Brain microvascular endothelial cell (primary cell): ENCODE measurements around the gene HNRNPDL.

Experiments
- DNase-seq: peaks from one replicate; pipeline ENCODE4 v3.0.0-alpha.2; 2020
- H3K27ac ChIP-seq: fragments of 250-450 bp; sonication (Bioruptor Pico); 2 replicates; pipeline ENCODE4 v1.5.1; 2020; ENCODE audit warnings: mild to moderate bottlenecking, moderate library complexity
- H3K27me3 ChIP-seq: fragments of 250-450 bp; sonication (Bioruptor Pico); replicated peaks from 2 replicates; pipeline ENCODE4 v1.5.1; 2020; ENCODE audit warnings: mild to moderate bottlenecking
- H3K36me3 ChIP-seq: fragments of 250-450 bp; sonication (Bioruptor Pico); replicated peaks from 2 replicates; pipeline ENCODE4 v1.5.1; 2020; ENCODE audit warnings: mild to moderate bottlenecking
- H3K4me3 ChIP-seq: 2 replicates; pipeline ENCODE4 v1.5.1; 2011; ENCODE audit warnings: low read depth, mild to moderate bottlenecking, control low read depth, low read length, moderate library complexity
- in situ Hi-C: cut with HindIII; loops from 2 replicates; pipeline ENCODE4 v1.10.0; 2017; ENCODE audit warnings: low sequenced_read_pairs, low pct_ligation_motif_present
- TF ChIP-seq, protein P1 (sequence below): IDR thresholded peaks from 2 replicates; pipeline ENCODE4 v1.5.1; 2011; ENCODE audit warnings: low read depth, mild to moderate bottlenecking, moderate library complexity, low read length, control low read depth, inconsistent platforms; ENCODE audit errors: missing control alignments

Gene HNRNPDL

DNA sequence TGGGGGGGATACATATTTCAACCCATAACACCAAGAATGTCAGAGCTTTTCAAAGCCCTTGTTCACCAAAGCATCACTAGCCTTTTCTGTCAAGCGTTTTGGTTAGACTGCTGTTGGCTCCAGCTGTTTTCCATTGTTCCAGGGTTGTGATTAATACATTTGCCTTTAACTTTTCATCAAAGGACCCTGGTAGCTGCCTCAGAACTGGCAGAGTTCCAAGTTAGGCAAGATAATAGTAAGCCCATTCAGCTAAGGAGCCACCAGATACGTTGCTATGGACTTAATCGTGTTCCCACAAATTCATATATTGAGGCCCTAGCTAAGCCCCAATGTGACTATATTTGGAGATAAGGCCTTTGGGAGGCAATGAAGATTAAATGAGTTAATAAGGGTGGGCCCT lies 37.2 kb upstream of the HNRNPDL start:
- H3K27ac ChIP-seq = no peak overlapping the region
- in situ Hi-C loops = loop anchor here (10.0 kb wide), 1 partner anchor 257 kb away; no protein-coding TSS in a partner anchor
- H3K27me3 ChIP-seq = no peaks in the 10 kb centered on the region
- TF ChIP-seq, protein P1, sequence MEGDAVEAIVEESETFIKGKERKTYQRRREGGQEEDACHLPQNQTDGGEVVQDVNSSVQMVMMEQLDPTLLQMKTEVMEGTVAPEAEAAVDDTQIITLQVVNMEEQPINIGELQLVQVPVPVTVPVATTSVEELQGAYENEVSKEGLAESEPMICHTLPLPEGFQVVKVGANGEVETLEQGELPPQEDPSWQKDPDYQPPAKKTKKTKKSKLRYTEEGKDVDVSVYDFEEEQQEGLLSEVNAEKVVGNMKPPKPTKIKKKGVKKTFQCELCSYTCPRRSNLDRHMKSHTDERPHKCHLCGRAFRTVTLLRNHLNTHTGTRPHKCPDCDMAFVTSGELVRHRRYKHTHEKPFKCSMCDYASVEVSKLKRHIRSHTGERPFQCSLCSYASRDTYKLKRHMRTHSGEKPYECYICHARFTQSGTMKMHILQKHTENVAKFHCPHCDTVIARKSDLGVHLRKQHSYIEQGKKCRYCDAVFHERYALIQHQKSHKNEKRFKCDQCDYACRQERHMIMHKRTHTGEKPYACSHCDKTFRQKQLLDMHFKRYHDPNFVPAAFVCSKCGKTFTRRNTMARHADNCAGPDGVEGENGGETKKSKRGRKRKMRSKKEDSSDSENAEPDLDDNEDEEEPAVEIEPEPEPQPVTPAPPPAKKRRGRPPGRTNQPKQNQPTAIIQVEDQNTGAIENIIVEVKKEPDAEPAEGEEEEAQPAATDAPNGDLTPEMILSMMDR = no peak
- H3K36me3 ChIP-seq = no peaks in the 10 kb centered on the region
- DNase-seq = no peak
- H3K4me3 ChIP-seq = no peak overlapping the region

DNA sequence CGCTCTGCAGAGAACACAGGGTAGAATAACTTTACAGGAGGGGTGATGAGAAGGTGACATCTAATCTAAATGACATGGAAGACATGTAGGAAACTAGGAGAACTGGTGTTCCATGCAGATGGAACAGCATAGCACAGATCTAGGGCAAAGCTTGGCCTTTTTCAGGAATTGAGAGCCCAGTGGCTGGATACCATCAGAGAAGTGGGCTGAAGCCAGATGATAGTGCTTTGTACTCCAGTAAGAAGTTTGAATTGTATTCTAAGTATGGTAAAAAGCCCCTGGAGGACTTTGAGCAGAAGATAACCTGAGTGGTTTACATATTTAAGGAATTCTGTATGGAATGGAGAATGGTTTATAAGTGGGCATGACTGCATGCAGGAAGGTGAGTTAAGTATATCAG lies 33.0 kb upstream of the HNRNPDL start:
- in situ Hi-C loops = loop anchor here (10.0 kb wide), 1 partner anchor 262 kb away; no protein-coding TSS in a partner anchor

DNA sequence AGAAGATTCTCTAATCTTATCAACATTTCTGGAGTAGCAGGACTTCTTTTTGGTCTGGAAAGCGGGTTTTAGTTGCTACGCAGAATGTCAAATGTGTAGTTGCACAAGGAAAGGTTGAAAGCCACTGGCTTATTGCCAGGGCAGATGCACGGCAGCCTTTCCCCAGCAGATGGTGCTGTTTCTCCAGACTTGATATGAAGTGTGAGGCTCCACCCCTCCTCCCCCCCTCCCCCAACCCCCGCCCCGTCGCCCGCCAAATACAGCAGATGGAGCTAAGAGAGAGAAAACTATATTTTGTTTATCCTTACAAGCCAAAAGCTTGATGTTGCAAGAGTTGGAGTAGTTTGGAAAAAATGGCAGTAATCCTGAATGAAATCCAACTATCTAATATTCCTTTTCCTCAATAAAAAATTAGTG lies 32.2 kb upstream of the HNRNPDL start:
- Histone ChIP-seq H3K4me3 (no peak overlapping the region), H3K36me3 (peaks cover 8% of the 10 kb centered on the region), H3K27me3 (no peaks in the 10 kb centered on the region), H3K27ac (no peak overlapping the region)
- TF ChIP-seq, protein P1 = peak; percentile 82
- in situ Hi-C loops = loop anchor here (10.0 kb wide), 1 partner anchor 262 kb away; no protein-coding TSS in a partner anchor
- DNase-seq = peak; percentile 89

More for the DNA sequence above, 33.0 kb upstream of the HNRNPDL start:
- peaks cover 6% of the 10 kb centered on the region for H3K36me3 ChIP-seq
- no peak overlapping the region for H3K4me3 ChIP-seq
- no peak for DNase-seq
- no peak overlapping the region for H3K27ac ChIP-seq
- no peaks in the 10 kb centered on the region for H3K27me3 ChIP-seq
- TF ChIP-seq, protein P1 = no peak

DNA sequence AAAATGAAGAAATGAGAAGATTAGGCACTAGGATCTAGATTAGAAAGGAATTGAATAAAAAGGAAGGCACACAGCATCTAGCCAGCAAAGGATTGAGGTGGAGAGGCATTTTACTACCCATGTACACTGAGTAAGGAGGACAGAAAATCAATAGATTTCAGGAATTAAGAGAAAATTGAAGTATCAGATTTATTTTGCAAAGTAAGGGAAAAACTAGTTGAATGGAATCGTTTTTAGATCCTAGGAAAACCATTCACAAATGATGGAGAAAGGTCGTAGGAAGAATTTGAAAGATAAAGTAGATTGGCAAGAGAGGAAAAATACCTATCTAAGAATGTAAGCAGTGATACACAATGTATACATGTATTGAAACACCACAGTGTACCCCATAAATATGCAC lies 31.4 kb upstream of the HNRNPDL start:
- Histone ChIP-seq H3K27ac (no peak overlapping the region), H3K4me3 (no peak overlapping the region), H3K36me3 (peaks cover 11% of the 10 kb centered on the region), H3K27me3 (no peaks in the 10 kb centered on the region)
- in situ Hi-C loops = loop anchor here (10.0 kb wide), 1 partner anchor 263 kb away; no protein-coding TSS in a partner anchor
- no peak for DNase-seq
- TF ChIP-seq, protein P1 = no peak

DNA sequence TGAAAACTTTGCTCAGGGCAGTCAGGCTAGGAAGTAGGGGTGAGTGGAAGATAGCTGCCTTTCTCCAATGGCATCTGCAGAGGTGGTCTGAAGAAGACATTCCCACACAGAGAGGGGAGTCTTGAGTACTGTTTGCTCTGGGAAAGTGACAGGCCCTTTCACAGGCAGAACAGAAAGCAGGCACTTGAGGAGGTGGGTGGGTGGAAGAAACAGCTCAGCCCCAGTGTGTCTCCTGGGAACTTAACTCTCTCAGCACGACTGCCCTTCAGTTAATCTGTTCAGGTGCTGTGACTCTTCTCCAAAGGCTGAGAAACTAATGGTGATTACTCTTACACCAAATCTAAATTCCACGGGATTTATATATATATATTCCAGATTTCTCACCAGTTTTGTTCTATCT lies 28.5 kb upstream of the HNRNPDL start:
- TF ChIP-seq, protein P1 = no peak
- peaks cover 11% of the 10 kb centered on the region for H3K36me3 ChIP-seq
- no peak overlapping the region for H3K27ac ChIP-seq
- H3K27me3 ChIP-seq = no peaks in the 10 kb centered on the region
- no peak for DNase-seq
- in situ Hi-C loops = no loop called here
- H3K4me3 ChIP-seq = no peak overlapping the region

DNA sequence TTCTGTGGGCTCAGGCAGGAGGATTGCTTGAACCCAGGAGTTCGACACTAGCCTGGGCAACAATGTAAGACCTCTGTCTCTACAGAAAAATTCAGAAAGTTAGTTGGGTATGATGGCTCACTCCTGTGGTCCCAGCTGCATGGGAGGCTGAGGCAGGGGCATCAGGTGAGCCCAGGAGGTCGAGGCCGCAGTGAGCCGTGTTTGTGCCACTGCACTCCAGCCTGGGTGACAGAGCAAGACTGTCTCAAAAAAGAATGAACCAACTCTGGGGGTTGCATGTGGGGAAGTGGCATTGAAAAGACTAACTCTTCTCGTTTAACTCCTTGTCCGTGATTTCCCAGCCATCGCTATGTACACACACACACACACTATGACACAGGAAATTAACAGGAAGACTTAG lies 27.0 kb upstream of the HNRNPDL start:
- H3K27ac ChIP-seq = no peak overlapping the region
- in situ Hi-C loops = no loop called here
- TF ChIP-seq, protein P1 = no peak
- H3K36me3 ChIP-seq = peaks cover 15% of the 10 kb centered on the region
- DNase-seq = no peak
- H3K4me3 ChIP-seq = no peak overlapping the region
- no peaks in the 10 kb centered on the region for H3K27me3 ChIP-seq
